Mesenchymal stem cell (in vitro differentiated cells and primary cell): ENCODE measurements around the gene RBM11.

Experiments
- DNase-seq: peaks from one replicate; pipeline ENCODE4 v3.0.0-alpha.2; 2013
- H2AFZ ChIP-seq: one replicate; pipeline ENCODE4 v1.6.1; 2013; ENCODE audit warnings: low read depth, mild to moderate bottlenecking, control low read depth, inconsistent platforms, low read length, moderate library complexity
- H2AK5ac ChIP-seq: 2 replicates; pipeline ENCODE4 v1.6.1; 2013; ENCODE audit warnings: low read length, moderate library complexity, mild to moderate bottlenecking, inconsistent platforms; ENCODE audit not compliant: severe bottlenecking
- H2BK120ac ChIP-seq: one replicate; pipeline ENCODE4 v1.6.1; 2013; ENCODE audit warnings: low read depth, mild to moderate bottlenecking, inconsistent platforms, low read length, moderate library complexity
- H2BK12ac ChIP-seq, 2 experiments: one replicate each; pipeline ENCODE4 v1.6.1; 2013; ENCODE audit warnings: inconsistent platforms in 2 of 2, low read length in 2 of 2, mild to moderate bottlenecking in 2 of 2, moderate library complexity in 2 of 2, control low read depth in 1 of 2
- H2BK15ac ChIP-seq: one replicate; pipeline ENCODE4 v1.6.1; 2013; ENCODE audit warnings: mild to moderate bottlenecking, low read depth, inconsistent platforms; ENCODE audit not compliant: poor library complexity, severe bottlenecking
- H2BK5ac ChIP-seq: 2 replicates; pipeline ENCODE4 v1.6.1; 2013; ENCODE audit warnings: low read depth, mild to moderate bottlenecking, low read length, control low read depth, inconsistent platforms; ENCODE audit not compliant: poor library complexity, severe bottlenecking
- H3K14ac ChIP-seq, 2 experiments: one replicate each; pipeline ENCODE4 v1.6.1; 2013; ENCODE audit warnings: inconsistent platforms in 2 of 2, low read length in 2 of 2, control low read depth in 1 of 2, mild to moderate bottlenecking in 1 of 2, moderate library complexity in 1 of 2
- H3K18ac ChIP-seq, 2 experiments: one replicate each; pipeline ENCODE4 v1.6.1; 2013; ENCODE audit warnings: inconsistent platforms in 2 of 2, low read length in 2 of 2, control low read depth in 1 of 2, low read depth in 1 of 2, mild to moderate bottlenecking in 1 of 2
- H3K23ac ChIP-seq, 2 experiments: one replicate each; pipeline ENCODE4 v1.6.1; 2013; ENCODE audit warnings: inconsistent platforms in 2 of 2, low read length in 2 of 2, mild to moderate bottlenecking in 2 of 2, moderate library complexity in 2 of 2, control low read depth in 1 of 2
- H3K27ac ChIP-seq: 2 replicates; pipeline ENCODE4 v1.5.1; 2013; ENCODE audit warnings: mild to moderate bottlenecking, moderate library complexity, low read length, control low read depth, inconsistent platforms; ENCODE audit not compliant: poor library complexity, severe bottlenecking
- H3K27me3 ChIP-seq, 2 experiments: 2 replicates each; pipeline versions ENCODE4 v1.6.1 to v1.7.0; 2013; ENCODE audit warnings: low read length in 2 of 2, mild to moderate bottlenecking in 2 of 2, moderate library complexity in 2 of 2, control low read depth in 1 of 2, inconsistent platforms in 1 of 2; ENCODE audit not compliant: control insufficient read depth in 1 of 2, insufficient read depth in 1 of 2
- H3K36me3 ChIP-seq, 2 experiments: 2 replicates each; pipeline versions ENCODE4 v1.6.1 to v1.7.0; 2013; ENCODE audit warnings: low read length in 2 of 2, control low read depth in 1 of 2, inconsistent platforms in 1 of 2, low read depth in 1 of 2, mild to moderate bottlenecking in 1 of 2; ENCODE audit not compliant: insufficient read depth in 2 of 2, control insufficient read depth in 1 of 2
- H3K4ac ChIP-seq, 2 experiments: one replicate each; pipeline ENCODE4 v1.6.1; 2013; ENCODE audit warnings: inconsistent platforms in 2 of 2, low read length in 2 of 2, mild to moderate bottlenecking in 2 of 2, moderate library complexity in 2 of 2, control low read depth in 1 of 2, low read depth in 1 of 2
- H3K4me1 ChIP-seq: 2 replicates; pipeline ENCODE4 v1.6.1; 2013; ENCODE audit warnings: low read depth, low read length, control low read depth; ENCODE audit not compliant: control insufficient read depth, insufficient read depth
- H3K4me2 ChIP-seq: 2 replicates; pipeline ENCODE4 v1.6.1; 2013; ENCODE audit warnings: low read length, mild to moderate bottlenecking, inconsistent platforms; ENCODE audit not compliant: poor library complexity, severe bottlenecking
- H3K4me3 ChIP-seq, 2 experiments: 2 replicates each; pipeline versions ENCODE4 v1.5.1 to v1.7.0; 2013; ENCODE audit warnings: low read length in 2 of 2, mild to moderate bottlenecking in 2 of 2, control low read depth in 1 of 2, low read depth in 1 of 2; ENCODE audit not compliant: insufficient read depth in 1 of 2
- H3K79me1 ChIP-seq: replicated peaks from 2 replicates; pipeline ENCODE4 v1.6.1; 2013; ENCODE audit warnings: mild to moderate bottlenecking, control low read depth, low read length, inconsistent platforms; ENCODE audit not compliant: poor library complexity, severe bottlenecking
- H3K9ac ChIP-seq: 2 replicates; pipeline ENCODE4 v1.7.0; 2013; ENCODE audit warnings: mild to moderate bottlenecking, low read length, moderate library complexity
- H3K9me3 ChIP-seq: 2 replicates; pipeline ENCODE4 v1.7.0; 2013; ENCODE audit warnings: mild to moderate bottlenecking, low read length; ENCODE audit not compliant: control insufficient read depth
- H4K8ac ChIP-seq: one replicate; pipeline ENCODE4 v1.6.1; 2013; ENCODE audit warnings: inconsistent platforms, mild to moderate bottlenecking, low read length, moderate library complexity
- H4K91ac ChIP-seq: one replicate; pipeline ENCODE4 v1.6.1; 2013; ENCODE audit warnings: mild to moderate bottlenecking, low read length, inconsistent platforms
- WGBS: methylation state at CpG from one replicate; pipeline ENCODE4 v1.1.7; 2013; ENCODE audit warnings: mixed read lengths; 5-methylcytosine and 5-hydroxymethylcytosine counted together

Gene RBM11

GRCh38 chr21:14243874-14244273, 27.9 kb downstream of the RBM11 start:
- Histone ChIP-seq H3K9ac (no peak overlapping the region), H3K79me1 (no peaks in the 10 kb centered on the region), H3K4me2 (no peak overlapping the region), H2AFZ (no peak overlapping the region), H3K9me3 (no peaks in the 10 kb centered on the region), H3K18ac (no peak overlapping the region), H3K27ac (no peak overlapping the region), H3K4me3 (no peak overlapping the region), H4K91ac (no peak overlapping the region), H2BK5ac (no peak overlapping the region), H3K14ac (no peak overlapping the region), H3K4me1 (no peaks in the 10 kb centered on the region), H3K36me3 (no peaks in the 10 kb centered on the region), H4K8ac (no peak overlapping the region), H2BK15ac (no peak overlapping the region), H3K23ac (no peak overlapping the region), H2BK120ac (no peak overlapping the region), H2BK12ac (no peak overlapping the region), H2AK5ac (no peak overlapping the region), H3K4ac (no peak overlapping the region), H3K27me3 (no peaks in the 10 kb centered on the region)
- no peak for DNase-seq
- WGBS = 52% methylated on average over 2 of the region's 2 CpGs

GRCh38 chr21:14244911-14245310, 29.0 kb downstream of the RBM11 start:
- Histone ChIP-seq H4K91ac (no peak overlapping the region), H3K18ac (no peak overlapping the region), H3K4me1 (no peaks in the 10 kb centered on the region), H3K23ac (no peak overlapping the region), H2BK5ac (no peak overlapping the region), H2AFZ (no peak overlapping the region), H4K8ac (no peak overlapping the region), H3K4me3 (no peak overlapping the region), H3K79me1 (no peaks in the 10 kb centered on the region), H3K9me3 (no peaks in the 10 kb centered on the region), H3K27ac (no peak overlapping the region), H3K4me2 (no peak overlapping the region), H2BK120ac (no peak overlapping the region), H3K27me3 (no peaks in the 10 kb centered on the region), H2AK5ac (no peak overlapping the region), H3K4ac (no peak overlapping the region), H3K9ac (no peak overlapping the region), H2BK15ac (no peak overlapping the region), H3K36me3 (no peaks in the 10 kb centered on the region), H3K14ac (no peak overlapping the region), H2BK12ac (no peak overlapping the region)
- DNase-seq = no peak

GRCh38 chr21:14245711-14246110, 29.8 kb downstream of the RBM11 start:
- Histone ChIP-seq H3K27ac (no peak overlapping the region), H3K4ac (no peak overlapping the region), H3K79me1 (no peaks in the 10 kb centered on the region), H3K4me3 (no peak overlapping the region), H2BK120ac (no peak overlapping the region), H3K27me3 (no peaks in the 10 kb centered on the region), H3K23ac (no peak overlapping the region), H2BK5ac (no peak overlapping the region), H3K9ac (no peak overlapping the region), H2BK15ac (no peak overlapping the region), H3K4me1 (no peaks in the 10 kb centered on the region), H2AK5ac (no peak overlapping the region), H2AFZ (no peak overlapping the region), H3K18ac (no peak overlapping the region), H4K8ac (no peak overlapping the region), H3K9me3 (no peaks in the 10 kb centered on the region), H3K36me3 (no peaks in the 10 kb centered on the region), H4K91ac (no peak overlapping the region), H3K14ac (no peak overlapping the region), H2BK12ac (no peak overlapping the region), H3K4me2 (no peak overlapping the region)
- DNase-seq = no peak

- Histone ChIP-seq H3K4me3 (no peak overlapping the region), H3K9ac (no peak overlapping the region), H3K18ac (no peak overlapping the region), H3K14ac (no peak overlapping the region), H3K79me1 (no peaks in the 10 kb centered on the region), H3K27me3 (no peaks in the 10 kb centered on the region), H2AFZ (no peak overlapping the region), H2BK12ac (no peak overlapping the region), H2BK15ac (no peak overlapping the region), H2BK120ac (no peak overlapping the region), H3K4me1 (no peaks in the 10 kb centered on the region), H3K36me3 (no peaks in the 10 kb centered on the region), H3K4me2 (no peak overlapping the region), H3K9me3 (no peaks in the 10 kb centered on the region), H3K23ac (no peak overlapping the region), H2AK5ac (no peak overlapping the region), H2BK5ac (no peak overlapping the region), H3K4ac (no peak overlapping the region), H3K27ac (no peak overlapping the region), H4K91ac (no peak overlapping the region), H4K8ac (no peak overlapping the region)
- DNase-seq = no peak
- WGBS = no CpG with 5 or more reads among the region's 1 CpG
These were observed 35.4 kb downstream of the RBM11 start for GRCh38 chr21:14251336-14251735.
